Stimulated activated CD8-positive, alpha-beta memory T cell treated with anti-CD3 and anti-CD28 coated beads, Interleukin-4, amount 100 ng/mL, for 48 hours (primary cell): ENCODE data around the gene RAB21.
"Not testable (repeated sequence)": the region's sequence is repeated elsewhere in the genome, so short reads cannot be mapped to it uniquely, and the experiment has no call there.

Experiments used
- DNase-seq: peaks from one replicate; pipeline ENCODE4 v3.0.0-alpha.2; 2020

The RAB21 gene

GRCh38 chr12:71755146-71755892 is 656 bp downstream of the RAB21 start:
- DNase-seq, result peak; percentile 66

DNA sequence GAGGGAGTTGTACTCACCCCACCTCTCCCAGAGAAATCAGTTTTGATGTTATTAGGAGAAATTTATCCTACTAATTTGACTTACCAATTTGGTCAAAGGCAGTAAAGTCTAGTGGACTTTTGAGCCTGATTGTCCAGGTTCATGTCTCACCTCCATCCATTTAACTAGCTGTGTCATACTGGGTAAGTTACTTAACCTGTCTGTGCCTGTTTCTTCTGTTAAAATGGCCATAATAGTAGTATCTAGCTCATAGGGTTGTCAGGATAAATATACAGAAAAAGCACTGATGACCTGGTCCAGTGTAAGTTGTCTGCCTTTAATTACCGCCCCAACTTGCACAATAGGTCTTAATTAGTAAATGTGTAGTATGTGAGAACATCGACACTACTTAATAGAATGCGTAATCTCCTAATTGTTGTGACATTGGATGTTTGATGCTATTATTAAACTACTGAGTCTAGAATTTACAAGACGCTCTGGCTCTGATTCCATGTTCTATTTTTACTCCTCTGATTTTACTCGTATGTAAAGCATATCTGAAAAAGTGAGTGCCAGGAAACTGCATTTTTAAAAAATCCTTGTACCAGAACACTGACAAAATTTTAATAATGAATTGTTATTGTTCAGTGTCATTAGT is 1.5 kb downstream of the RAB21 start:
- DNase-seq, result no peak

- DNase-seq, result no peak
These were observed 5.3 kb downstream of the RAB21 start for GRCh38 chr12:71759941-71760340.

GRCh38 chr12:71760471-71760870 is 5.8 kb downstream of the RAB21 start:
- DNase-seq, result no peak

DNA sequence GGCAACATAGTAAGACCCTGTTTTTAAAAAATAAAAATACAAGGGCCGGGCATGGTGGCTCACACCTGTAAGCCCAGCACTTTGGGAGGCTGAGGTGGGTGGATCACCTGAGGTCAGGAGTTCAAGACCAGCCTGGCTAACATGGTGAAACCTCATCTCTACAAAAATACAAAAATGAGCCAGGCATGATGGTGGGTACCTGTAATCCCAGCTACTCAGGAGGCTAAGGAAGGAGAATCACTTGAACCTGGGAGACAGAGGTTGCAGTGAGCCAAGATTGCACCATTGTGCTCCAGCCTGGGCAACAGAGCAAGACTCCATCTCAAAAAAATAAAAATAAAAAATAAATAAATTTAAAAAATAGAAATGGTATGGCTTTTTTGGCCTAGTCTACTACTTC is 6.7 kb downstream of the RAB21 start:
- DNase-seq, result not testable (repeated sequence)

- no peak for DNase-seq
These were observed 9.2 kb downstream of the RAB21 start for GRCh38 chr12:71763677-71764379.

DNA sequence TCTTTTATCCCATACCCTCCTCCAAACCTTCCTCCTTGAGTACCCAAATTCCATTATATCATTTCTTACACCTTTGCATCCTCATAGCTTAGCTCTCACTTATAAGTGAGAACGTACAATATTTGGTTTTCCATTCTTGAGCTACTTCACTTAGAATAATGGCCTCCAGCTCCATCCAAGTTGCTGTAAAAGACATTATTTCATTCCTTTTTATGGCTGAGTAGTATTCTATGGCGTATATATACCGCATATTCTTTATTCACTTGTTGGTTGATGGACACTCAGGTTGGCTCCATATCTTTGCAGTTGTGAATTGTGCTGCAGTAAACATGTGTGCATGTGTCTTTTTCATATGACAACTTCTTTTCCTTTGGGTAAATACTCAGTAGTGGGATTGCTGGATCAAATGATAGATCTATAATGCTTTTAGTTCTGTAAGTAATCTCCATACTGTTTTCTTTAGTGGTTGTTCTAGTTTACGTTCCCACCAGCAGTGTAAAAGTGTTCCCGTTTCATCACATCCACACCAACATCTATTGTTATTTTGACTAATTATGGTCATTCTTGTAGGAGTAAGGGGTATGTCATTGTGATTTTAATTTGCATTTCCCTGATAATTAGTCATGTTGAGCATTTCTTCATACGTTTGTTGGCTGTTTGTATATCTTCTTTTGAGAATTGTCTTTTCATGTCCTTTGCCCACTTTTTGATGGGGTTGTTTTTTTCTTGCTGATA is 10.1 kb downstream of the RAB21 start:
- no peak for DNase-seq

DNA sequence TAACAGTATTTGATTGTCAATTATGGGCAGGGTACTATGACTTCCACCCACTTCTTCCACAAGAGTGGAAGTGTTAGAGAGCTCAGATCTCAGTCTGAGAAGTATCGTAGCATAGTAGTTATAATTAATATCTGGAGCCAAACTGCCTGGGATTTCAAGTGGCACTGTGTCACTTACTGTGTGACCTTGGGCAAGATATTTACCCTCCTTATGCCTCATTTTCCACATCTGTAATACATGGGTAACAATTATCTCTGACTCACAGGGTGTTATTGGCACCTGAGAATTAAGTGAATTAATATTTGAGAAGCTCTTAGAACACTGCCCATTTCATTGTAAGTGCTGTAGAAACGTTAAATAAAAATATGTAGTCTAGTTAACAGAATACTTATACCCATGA is 11.5 kb downstream of the RAB21 start:
- DNase-seq, result no peak

- no peak for DNase-seq
These were observed 12.5 kb downstream of the RAB21 start for GRCh38 chr12:71767183-71767582.

DNA sequence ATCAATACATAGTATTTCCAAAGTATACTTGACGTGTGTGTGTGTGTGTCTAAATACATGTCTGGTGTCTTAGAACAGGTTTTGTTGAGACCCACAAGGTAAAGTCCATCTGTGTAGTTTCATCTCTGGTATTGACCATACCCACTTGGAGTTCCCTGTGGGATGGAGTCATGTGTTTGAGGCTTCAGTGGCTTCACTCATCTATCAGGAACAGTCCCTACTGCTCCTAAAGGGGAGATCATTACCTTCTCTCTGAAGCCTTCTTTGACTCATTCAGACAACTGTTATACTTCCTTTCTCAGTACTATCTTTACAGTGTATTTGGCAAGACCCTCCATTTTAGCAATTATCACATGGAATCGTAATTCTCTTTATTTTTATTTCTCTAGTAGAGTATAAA is 14.2 kb downstream of the RAB21 start:
- no peak for DNase-seq

DNA sequence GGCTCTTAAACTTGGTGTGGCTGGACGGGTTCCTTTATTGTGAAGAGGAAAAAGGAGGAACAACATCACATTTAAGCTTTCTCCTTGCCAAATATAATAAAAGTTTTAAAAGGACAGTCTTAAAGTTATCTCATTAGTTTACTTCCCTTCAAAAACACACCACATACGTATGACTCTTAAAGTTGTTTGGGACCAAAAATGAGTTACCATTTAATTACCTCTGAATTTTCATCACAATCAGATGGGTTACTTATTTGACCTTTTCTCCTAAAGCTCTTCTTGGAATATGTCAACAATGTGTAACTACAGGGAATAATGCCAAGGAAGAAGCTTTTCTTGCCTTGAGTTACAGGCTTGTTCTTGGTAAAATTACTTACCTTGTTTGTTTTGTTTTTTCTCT is 16.4 kb downstream of the RAB21 start:
- DNase-seq, result no peak

DNA sequence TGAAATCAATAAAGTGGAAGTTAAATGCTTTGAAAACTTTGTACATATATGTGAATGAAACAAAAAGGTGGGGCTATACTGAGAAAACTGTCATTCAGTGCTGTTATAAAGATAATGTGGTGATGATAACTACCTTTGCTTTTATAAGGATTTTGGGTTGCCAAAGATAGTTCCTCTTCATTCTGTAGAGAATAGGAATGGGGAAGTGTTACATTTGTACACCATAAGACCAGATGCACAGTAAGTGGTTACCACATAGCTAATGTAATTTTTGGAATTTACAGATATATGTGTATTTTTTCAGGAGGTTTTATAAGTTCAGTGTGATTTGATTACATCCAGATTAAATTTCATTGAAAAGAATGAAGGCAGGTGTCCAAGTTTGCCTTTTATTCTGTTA is 18.1 kb downstream of the RAB21 start:
- no peak for DNase-seq

DNA sequence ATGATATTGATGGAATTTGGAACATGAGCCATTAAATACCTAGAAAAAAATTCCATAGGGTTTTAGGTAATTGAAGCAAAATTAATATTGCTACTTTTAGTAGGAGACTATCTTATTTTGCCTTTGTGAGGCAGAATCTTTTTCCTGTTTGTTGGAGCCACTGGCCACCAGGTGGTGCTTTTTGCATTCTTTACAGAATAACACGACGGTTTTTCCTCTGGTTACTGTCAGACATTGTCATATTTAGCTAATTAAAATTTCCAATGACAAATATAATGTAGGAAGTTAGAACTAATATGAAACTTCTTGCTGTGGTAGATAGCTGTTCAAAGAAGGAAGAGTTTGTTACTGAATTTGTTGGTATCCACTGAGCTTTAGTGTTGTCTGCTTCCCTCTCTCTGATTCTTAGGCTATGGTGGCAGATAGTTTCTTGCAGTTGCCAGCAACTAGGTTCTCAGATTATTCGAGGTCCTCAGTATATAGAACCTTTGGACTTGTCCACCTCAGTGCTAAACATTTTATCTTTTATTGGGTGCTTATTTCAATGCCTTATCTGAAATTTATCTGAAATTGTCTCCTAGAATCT is 25.7 kb downstream of the RAB21 start:
- DNase-seq, result peak; percentile 48

DNA sequence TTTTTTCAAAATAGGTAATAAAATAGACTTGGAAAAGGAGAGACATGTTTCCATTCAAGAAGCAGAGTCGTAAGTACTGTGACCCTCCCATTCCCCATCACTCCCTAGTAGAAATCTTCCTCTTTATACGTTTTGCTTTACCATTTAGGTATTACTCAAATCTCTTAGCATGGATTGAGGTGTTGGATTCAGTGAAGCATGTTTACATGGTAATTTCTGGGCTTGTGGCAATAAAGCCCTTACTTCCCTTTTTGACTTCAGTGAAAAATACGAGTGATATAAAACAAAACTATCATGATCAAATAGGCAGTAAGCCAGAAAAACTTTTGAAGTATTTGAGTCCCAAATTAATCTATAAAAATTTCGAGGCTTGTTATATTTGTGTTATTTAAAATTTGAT is 27.4 kb downstream of the RAB21 start:
- DNase-seq, result no peak

DNA sequence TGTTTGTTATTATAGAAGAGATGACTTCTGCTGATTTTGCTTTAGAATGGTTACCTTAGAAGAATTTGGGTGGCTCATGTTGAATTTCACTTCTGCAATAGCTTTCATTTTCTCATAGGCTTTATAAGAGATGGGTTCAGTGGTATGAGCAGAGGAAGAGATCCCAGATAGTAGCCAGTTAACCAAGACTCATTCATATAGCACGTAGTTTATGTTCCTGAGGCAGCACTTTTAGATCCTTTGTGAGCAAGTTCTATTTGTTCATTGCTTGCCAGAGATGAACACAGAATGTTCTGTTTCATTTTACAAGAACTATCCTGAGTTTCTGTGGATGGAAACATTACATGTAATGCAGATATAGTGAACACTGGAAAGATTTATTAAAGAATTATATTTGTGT is 32.2 kb downstream of the RAB21 start:
- no peak for DNase-seq

GRCh38 chr12:71787580-71787979 is 32.9 kb downstream of the RAB21 start:
- DNase-seq, result no peak

GRCh38 chr12:71790331-71790730 is 35.7 kb downstream of the RAB21 start:
- DNase-seq, result no peak

DNA sequence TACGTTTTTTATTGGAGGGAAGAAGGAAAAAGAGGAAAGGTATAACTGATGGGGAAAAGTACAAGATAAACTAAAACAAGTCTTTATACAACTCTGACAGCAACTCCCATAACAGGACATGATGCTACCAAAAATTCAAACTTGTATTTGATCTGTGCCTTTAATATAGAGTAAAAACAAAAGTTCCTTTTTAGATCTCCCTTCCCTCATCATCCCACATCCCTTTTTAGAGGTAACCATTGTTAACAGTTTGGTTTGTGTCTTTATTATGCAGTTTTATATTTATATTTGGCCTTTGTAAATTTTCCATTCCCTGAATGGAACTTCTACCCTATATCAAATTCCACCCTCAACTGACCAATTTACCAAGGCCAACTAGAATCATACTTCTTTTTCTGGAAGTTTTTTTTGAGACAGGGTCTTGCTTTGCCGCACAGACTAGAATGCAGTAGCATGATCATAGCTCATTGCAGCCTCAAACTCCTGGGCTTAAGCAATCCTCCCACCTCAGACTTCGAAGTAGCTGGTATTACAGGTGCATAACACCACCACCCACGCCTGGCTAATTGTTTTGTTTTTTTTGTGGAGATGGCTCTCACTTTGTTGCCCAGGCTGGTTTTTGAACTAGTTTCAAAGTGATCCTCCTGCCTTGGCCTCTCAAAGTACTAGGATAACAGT is 36.9 kb downstream of the RAB21 start:
- no peak for DNase-seq

GRCh38 chr12:71792599-71792998 is 37.9 kb downstream of the RAB21 start:
- no peak for DNase-seq

DNA sequence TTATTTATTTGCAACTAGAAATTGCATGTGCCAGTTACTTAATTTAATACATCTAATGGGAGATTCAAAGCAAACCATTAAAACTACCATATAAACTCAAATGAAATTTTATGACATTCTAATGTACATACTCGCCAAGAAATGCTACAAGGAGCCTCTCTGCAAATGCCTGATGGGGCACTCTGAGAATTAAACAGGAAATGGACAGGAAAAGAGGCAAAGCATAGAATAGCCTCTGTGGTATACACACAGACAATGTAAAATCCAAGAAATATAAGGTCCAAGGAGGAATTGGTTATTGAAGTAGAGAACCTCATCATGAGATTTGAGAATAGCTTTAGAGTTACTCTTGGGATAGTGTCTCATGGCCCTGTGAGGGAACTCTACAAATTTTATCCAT is 41.2 kb downstream of the RAB21 start:
- DNase-seq, result no peak

DNA sequence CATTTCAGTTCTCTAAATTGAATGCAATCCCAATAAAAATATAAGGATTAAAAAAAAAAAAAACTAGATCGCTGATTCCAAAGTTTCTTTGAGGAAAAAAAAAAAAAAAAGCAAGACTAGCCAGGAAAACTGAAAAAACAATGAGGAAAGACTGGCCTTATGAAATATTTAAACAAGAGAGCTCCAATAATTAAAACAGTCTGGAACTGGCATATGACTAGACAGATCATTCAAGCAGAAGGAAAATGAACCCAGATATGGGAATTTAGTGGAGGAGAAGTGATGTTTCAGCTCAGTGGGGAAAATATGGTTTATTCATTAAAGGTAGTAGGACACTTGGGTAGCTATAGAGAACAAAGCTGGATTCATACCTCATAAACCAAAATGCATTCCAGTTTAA is 42.9 kb downstream of the RAB21 start:
- DNase-seq, result no peak

DNA sequence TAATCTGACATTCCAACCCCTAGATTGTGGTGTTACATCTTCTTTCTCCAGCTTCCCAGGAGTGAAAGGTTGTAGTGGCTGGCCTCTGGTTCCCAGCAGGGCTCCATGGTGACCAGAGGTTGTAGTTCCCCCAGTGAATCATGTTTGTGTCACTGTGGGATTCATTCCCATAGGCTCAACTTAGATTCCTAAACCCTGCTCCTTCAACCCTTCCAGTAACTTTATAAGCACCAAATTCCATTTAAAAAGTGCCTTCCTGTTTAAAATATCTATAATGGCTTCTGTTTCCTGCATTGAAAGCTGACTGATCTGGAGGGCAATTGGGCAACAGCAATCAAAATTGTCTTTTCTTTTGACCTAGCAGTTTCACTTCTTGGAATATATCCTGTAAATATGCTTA is 44.4 kb downstream of the RAB21 start:
- DNase-seq, result no peak

- no peak for DNase-seq
These were observed 45.5 kb downstream of the RAB21 start for GRCh38 chr12:71800177-71800576.
